ENCODE data around the gene ITPR2.
"Not testable (repeated sequence)": the region's sequence is repeated elsewhere in the genome, so short reads cannot be mapped to it uniquely, and the experiment has no call there.

The ITPR2 gene

DNA sequence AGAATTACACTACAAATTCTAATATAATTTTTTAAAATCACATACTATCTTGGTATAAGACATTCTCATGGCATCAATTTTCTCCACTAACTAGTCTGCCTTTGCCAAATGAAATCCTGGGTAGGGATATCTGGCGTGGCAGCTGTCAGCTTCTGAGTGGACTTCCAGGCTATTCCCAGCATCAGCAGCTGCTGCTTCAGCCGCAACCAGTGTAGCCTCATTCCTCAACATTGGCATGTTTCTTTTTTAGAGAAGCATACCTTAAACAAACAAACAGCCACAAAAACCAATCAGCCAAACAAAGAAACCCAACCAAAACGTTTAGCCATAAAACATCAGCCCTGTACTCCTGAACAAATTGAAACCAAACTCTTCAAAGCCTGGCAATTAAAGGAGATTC, 401.8 kb downstream of the ITPR2 start:
- TF ChIP-seq, protein P1, sequence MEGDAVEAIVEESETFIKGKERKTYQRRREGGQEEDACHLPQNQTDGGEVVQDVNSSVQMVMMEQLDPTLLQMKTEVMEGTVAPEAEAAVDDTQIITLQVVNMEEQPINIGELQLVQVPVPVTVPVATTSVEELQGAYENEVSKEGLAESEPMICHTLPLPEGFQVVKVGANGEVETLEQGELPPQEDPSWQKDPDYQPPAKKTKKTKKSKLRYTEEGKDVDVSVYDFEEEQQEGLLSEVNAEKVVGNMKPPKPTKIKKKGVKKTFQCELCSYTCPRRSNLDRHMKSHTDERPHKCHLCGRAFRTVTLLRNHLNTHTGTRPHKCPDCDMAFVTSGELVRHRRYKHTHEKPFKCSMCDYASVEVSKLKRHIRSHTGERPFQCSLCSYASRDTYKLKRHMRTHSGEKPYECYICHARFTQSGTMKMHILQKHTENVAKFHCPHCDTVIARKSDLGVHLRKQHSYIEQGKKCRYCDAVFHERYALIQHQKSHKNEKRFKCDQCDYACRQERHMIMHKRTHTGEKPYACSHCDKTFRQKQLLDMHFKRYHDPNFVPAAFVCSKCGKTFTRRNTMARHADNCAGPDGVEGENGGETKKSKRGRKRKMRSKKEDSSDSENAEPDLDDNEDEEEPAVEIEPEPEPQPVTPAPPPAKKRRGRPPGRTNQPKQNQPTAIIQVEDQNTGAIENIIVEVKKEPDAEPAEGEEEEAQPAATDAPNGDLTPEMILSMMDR (IDR thresholded peaks at IDR 0.05; ENCODE audit: insufficient read depth, low read length) = no peak
- TF ChIP-seq GABPA (IDR thresholded peaks at IDR 0.05; ENCODE audit: low read depth) (no peak), POLR2AphosphoS5 (IDR thresholded peaks at IDR 0.05; ENCODE audit: low read depth) (no peak), SPI1 (IDR thresholded peaks at IDR 0.05; ENCODE audit: borderline replicate concordance, low read depth) (no peak)
- TF ChIP-seq, protein P2, sequence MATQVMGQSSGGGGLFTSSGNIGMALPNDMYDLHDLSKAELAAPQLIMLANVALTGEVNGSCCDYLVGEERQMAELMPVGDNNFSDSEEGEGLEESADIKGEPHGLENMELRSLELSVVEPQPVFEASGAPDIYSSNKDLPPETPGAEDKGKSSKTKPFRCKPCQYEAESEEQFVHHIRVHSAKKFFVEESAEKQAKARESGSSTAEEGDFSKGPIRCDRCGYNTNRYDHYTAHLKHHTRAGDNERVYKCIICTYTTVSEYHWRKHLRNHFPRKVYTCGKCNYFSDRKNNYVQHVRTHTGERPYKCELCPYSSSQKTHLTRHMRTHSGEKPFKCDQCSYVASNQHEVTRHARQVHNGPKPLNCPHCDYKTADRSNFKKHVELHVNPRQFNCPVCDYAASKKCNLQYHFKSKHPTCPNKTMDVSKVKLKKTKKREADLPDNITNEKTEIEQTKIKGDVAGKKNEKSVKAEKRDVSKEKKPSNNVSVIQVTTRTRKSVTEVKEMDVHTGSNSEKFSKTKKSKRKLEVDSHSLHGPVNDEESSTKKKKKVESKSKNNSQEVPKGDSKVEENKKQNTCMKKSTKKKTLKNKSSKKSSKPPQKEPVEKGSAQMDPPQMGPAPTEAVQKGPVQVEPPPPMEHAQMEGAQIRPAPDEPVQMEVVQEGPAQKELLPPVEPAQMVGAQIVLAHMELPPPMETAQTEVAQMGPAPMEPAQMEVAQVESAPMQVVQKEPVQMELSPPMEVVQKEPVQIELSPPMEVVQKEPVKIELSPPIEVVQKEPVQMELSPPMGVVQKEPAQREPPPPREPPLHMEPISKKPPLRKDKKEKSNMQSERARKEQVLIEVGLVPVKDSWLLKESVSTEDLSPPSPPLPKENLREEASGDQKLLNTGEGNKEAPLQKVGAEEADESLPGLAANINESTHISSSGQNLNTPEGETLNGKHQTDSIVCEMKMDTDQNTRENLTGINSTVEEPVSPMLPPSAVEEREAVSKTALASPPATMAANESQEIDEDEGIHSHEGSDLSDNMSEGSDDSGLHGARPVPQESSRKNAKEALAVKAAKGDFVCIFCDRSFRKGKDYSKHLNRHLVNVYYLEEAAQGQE (IDR thresholded peaks at IDR 0.05; ENCODE audit: insufficient replicate concordance, low read depth) = no peak
- Histone ChIP-seq H3K4me3 (replicated peaks; ENCODE audit: insufficient read depth, low read length) (no peak overlapping the region), H3K27me3 (ENCODE audit: insufficient read depth, poor library complexity, severe bottlenecking) (no peaks in the 10 kb centered on the region), H3K27ac (replicated peaks) (no peak overlapping the region)
- no peak for DNase-seq (ENCODE audit: low read depth in 1 of 2, low spot score in 1 of 2)

DNA sequence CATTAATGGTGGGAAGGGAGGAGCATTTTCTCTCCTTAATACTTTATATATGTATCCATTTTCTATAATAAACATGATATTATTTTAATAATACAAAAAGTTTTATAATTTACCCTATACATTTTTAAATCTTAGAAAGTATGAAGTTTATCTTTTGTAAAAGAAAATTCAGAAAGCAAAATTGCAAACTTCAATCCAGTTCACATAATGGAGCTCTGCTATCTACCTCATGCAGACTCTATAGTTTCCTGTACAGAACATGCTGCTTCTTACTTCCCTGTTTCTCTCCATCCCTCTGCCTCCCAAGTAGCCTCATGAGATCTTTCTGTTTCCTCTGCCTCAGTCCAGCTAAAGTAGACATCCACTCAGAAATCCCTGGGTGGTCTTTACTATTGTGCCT, 402.4 kb downstream of the ITPR2 start:
- H3K4me3 ChIP-seq (replicated peaks; ENCODE audit: insufficient read depth, low read length); DNase-seq (ENCODE audit: low read depth in 1 of 2, low spot score in 1 of 2); H3K27me3 ChIP-seq (ENCODE audit: insufficient read depth, poor library complexity, severe bottlenecking); H3K27ac ChIP-seq (replicated peaks): not testable (repeated sequence)

DNA sequence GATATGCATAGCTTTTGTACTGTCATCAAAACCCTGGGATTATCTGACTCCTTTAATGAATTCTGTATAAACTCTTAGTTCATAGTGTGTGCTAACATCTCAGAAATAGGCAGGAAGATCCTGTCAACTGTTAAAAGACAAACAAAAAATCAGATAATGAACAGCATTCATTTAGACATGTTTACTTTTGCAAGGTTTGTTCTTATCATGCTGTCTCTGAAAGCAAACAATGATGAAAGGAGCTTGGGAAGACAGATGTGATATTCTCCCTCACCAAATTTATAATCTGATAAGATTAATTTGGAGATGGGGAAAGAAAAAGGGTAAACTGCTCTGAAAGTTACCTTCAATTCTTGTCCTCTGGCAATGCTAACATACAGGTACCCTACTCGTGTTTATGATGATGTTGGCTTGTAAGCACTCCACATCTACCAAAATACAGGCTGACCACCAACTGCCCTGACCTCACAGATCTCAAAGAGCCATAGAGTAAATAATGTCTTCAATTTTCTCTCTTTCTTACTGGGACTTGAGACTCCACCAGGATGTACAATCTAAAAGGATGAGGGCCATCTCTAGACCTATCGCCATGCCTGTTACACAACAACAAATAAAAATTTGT, 403.8 kb downstream of the ITPR2 start:
- TF ChIP-seq, protein P1 (IDR thresholded peaks at IDR 0.05; ENCODE audit: insufficient read depth, low read length) = no peak
- TF ChIP-seq POLR2AphosphoS5 (IDR thresholded peaks at IDR 0.05; ENCODE audit: low read depth) = no peak
- no peak for TF ChIP-seq SPI1 (IDR thresholded peaks at IDR 0.05; ENCODE audit: borderline replicate concordance, low read depth)
- TF ChIP-seq, protein P2 (IDR thresholded peaks at IDR 0.05; ENCODE audit: insufficient replicate concordance, low read depth) = no peak
- no peak for TF ChIP-seq GABPA (IDR thresholded peaks at IDR 0.05; ENCODE audit: low read depth)
- DNase-seq (ENCODE audit: low read depth in 1 of 2, low spot score in 1 of 2) = no peak
- no peak overlapping the region for H3K4me3 ChIP-seq (replicated peaks; ENCODE audit: insufficient read depth, low read length)
- no peak overlapping the region for H3K27ac ChIP-seq (replicated peaks)
- H3K27me3 ChIP-seq (ENCODE audit: insufficient read depth, poor library complexity, severe bottlenecking) = no peaks in the 10 kb centered on the region

DNA sequence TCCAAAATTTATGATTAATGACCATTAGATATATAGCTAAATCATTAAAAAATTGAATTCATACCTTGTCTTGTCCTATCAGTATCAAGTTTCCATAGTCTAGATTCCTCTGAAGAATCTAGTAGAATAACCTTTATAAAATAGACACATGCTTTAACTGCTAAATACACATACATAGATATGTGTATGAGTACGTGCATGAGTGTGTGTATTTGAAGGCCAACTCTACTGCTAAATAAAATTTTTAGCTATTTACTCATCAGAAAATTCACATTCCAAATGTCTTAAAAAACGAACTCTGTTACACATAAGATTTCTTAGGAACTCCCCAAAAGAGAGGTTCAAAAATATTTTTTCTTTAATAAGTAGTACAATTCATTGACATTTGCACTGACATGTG, 404.6 kb downstream of the ITPR2 start:
- no peak overlapping the region for H3K27ac ChIP-seq (replicated peaks)
- TF ChIP-seq POLR2AphosphoS5 (IDR thresholded peaks at IDR 0.05; ENCODE audit: low read depth) (no peak), SPI1 (IDR thresholded peaks at IDR 0.05; ENCODE audit: borderline replicate concordance, low read depth) (no peak), GABPA (IDR thresholded peaks at IDR 0.05; ENCODE audit: low read depth) (no peak)
- TF ChIP-seq, protein P1 (IDR thresholded peaks at IDR 0.05; ENCODE audit: insufficient read depth, low read length) = no peak
- TF ChIP-seq, protein P2 (IDR thresholded peaks at IDR 0.05; ENCODE audit: insufficient replicate concordance, low read depth) = no peak
- no peaks in the 10 kb centered on the region for H3K27me3 ChIP-seq (ENCODE audit: insufficient read depth, poor library complexity, severe bottlenecking)
- no peak overlapping the region for H3K4me3 ChIP-seq (replicated peaks; ENCODE audit: insufficient read depth, low read length)
- DNase-seq (ENCODE audit: low read depth in 1 of 2, low spot score in 1 of 2) = no peak

All from HL-60 (cell line).